ENCODE measurements around the gene POLR2E. TPM values are rescaled to one million over a fixed set of nuclear protein-coding genes. Genes with fewer than 3 reads are reported as not detected.
A peak's percentile ranks its signal among the peaks of the same experiment; 100 is the strongest.

POLR2E gene
- total RNA-seq, 1 donor = 69.5 TPM

GRCh38 chr19:1082928-1083816 lies 12.0 kb downstream of the POLR2E start:
- peak overlapping the region; percentile 60 for H3K4me3 ChIP-seq (ENCODE audit: low read depth, low read length)
- no peak for TF ChIP-seq CTCF (IDR thresholded peaks at IDR 0.05; ENCODE audit: insufficient read depth, low read depth, low read length)
- DNase-seq (ENCODE audit: low read depth) = no peak

GRCh38 chr19:1082165-1082927 lies 12.8 kb downstream of the POLR2E start:
- peak overlapping the region; percentile 60 for H3K4me3 ChIP-seq (ENCODE audit: low read depth, low read length)
- no peak for TF ChIP-seq CTCF (IDR thresholded peaks at IDR 0.05; ENCODE audit: insufficient read depth, low read depth, low read length)
- DNase-seq (ENCODE audit: low read depth) = peak; percentile 90

GRCh38 chr19:1081301-1082164 lies 13.6 kb downstream of the POLR2E start:
- H3K4me3 ChIP-seq (ENCODE audit: low read depth, low read length) = no peak overlapping the region
- no peak for TF ChIP-seq CTCF (IDR thresholded peaks at IDR 0.05; ENCODE audit: insufficient read depth, low read depth, low read length)
- DNase-seq (ENCODE audit: low read depth) = no peak

- no peak overlapping the region for H3K4me3 ChIP-seq (ENCODE audit: low read depth, low read length)
- no peak for DNase-seq (ENCODE audit: low read depth)
- no peak for TF ChIP-seq CTCF (IDR thresholded peaks at IDR 0.05; ENCODE audit: insufficient read depth, low read depth, low read length)
These were observed 14.6 kb downstream of the POLR2E start for GRCh38 chr19:1080360-1081161.

GRCh38 chr19:1079566-1080111 lies 15.5 kb downstream of the POLR2E start:
- no peak for DNase-seq (ENCODE audit: low read depth)
- H3K4me3 ChIP-seq (ENCODE audit: low read depth, low read length) = no peak overlapping the region
- no peak for TF ChIP-seq CTCF (IDR thresholded peaks at IDR 0.05; ENCODE audit: insufficient read depth, low read depth, low read length)
